ENCODE data around the gene VANGL2.

Gene VANGL2

DNA sequence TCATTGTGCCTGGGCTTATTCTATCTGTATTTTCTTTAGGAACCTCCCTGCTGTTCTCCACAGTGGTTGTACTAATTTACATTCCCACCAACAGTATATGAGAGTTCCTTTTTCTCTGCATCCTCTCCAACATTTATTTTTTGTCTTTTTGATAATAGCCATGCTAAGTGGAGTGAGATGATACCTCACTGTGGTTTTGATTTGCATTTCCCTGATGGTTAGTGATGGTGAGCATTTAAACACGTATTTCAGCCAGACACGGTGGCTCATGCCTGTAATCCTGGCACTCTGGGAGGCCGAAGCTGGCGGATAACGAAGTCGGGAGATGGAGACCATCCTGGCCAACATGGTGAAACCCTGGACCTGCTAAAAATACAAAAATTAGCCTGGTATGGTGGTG lies 64.8 kb downstream of the VANGL2 start:
- DNase-seq: no peak

DNA sequence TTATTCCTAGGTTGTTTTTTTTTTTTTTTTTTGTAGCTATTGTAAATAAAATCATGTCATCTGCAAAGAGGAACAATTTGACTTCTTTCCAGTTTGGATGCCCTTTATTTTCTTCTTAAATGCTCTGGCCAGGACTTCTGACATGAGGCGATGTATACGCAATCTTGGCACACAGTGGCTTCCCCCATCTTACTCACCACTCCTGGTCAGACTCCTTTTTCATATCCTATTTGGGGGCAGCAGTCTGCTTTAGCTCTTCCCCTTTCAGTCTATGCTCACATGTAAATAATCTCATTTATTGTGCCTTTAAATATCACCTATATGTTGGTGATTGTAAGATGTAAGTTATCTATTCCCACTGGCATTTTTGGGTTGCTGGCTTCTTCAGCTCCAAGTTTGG lies 66.6 kb downstream of the VANGL2 start:
- DNase-seq: no peak

DNA sequence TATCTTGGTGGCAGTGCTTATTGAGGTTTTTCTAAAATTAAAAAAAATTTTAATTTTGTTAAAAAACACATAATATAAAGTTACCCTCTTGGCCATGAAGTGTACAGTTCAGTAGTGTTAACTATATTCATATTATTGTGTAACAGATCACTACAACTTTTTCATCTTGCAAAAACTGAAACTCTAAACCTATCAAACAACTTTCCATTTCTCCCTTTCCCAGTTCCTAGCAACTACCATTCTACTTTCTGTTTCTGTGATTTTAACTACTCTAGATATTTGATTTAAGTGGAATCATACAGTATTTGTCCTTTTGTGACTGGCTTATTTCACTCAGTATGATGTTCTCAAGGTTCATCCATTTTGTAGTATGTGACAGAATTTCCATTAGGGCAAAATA lies 67.2 kb downstream of the VANGL2 start:
- no peak for DNase-seq

DNA sequence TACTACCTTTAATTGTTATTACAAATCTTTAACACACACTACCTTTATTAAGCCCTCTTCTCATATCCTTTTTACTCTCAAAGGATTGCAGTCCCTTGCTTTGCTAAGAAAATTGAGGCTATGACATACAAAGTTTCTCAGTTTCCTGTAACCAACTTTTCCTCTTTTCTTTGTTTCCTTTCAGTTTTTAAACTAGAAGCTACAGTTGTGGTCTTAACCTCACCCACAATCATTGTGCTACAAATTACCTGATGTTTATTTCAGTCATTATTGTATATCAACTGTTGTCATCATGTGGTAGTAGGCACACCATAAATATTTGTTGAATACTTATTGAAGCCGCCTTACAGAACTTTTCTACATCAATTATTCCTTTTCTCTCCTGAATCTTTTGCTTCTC lies 70.9 kb downstream of the VANGL2 start:
- DNase-seq: no peak

DNA sequence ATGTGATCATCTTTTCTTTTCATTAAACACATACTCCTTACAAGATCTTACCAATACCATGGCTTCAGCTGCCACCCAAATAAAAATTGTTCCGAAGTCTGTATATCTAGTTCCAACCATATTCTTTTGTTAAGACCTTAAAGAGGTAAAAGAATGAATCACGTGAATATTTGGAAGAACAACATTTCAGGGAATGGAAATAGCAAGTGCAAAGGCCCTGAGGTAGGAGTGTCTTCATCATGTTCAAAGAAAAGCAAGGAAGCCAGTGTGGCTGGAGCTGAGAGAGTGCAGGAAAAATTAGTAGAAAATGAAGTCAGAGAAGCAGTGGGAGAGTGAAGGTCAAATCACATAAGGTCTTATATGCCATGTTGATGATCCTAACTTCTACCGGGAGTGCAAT lies 71.7 kb downstream of the VANGL2 start:
- DNase-seq: no peak

DNA sequence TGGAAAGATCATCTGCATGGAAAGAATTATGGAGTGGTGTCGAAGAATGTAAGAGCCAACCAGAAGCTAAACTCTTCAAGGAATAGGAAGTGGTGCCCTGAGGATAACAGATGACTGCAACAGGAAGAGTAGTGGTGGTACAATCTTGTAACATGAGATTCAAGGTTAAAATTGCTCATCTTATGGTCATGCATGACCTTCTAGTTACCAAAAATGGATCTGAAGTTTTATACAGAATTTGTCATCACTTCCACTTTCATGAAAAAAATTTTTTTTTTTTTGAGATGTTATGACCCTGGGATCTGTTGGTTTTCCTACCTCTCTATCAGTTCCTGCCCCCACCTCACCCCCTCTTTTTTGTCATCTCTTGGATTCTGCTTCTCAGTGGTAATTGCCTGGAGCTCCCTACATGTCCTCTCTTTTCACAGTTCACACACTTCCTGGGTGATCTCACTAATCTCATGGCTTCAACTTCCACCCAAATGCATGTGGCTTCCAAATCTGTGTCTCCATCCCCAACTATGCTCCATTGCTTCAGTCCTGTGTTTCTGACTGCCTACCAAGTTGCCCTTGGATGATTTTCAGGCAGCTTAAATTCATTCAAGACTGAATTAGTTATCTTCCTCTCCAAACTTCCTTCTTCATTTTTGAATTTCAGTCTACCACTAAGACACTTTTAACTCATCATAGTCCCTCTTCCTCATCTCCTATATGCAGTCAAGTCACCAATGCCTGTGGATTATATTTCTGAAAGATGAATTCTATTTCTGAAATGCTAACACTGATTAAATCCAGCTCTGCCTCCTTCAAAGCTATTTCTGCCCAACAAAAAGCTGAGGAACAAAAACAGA lies 74.3 kb downstream of the VANGL2 start:
- no peak for DNase-seq
